Neutrophil (primary cell): Measurements from ENCODE around the gene ARID3B.
A peak's percentile ranks its signal among the peaks of the same experiment; 100 is the strongest.

ENCODE experiments used
- H3K27ac ChIP-seq: fragments of 200-600 bp; sonication (generic); 2 replicates; pipeline ENCODE4 v1.5.1; 2016; ENCODE audit warnings: mild to moderate bottlenecking, moderate library complexity
- H3K27me3 ChIP-seq: fragments of 200-600 bp; sonication (generic); 2 replicates; pipeline ENCODE4 v1.6.0; 2016; ENCODE audit warnings: mild to moderate bottlenecking
- H3K36me3 ChIP-seq: fragments of 200-600 bp; sonication (generic); 2 replicates; pipeline ENCODE4 v1.5.1; 2017
- H3K4me1 ChIP-seq, 2 experiments: fragments of 200-600 bp in 1 of 2; sonication (generic) in 1 of 2; 1 replicate in 1 of 2; 2 replicates in 1 of 2; pipeline versions ENCODE4 v1.5.1 to v1.6.1; 2013 to 2016; ENCODE audit warnings: low read depth in 1 of 2, low read length in 1 of 2, mild to moderate bottlenecking in 1 of 2, moderate library complexity in 1 of 2; ENCODE audit not compliant: control insufficient read depth in 1 of 2, insufficient read depth in 1 of 2
- H3K4me3 ChIP-seq, 2 experiments: fragments of 200-600 bp in 1 of 2; sonication (generic) in 1 of 2; 1 replicate in 1 of 2; 2 replicates in 1 of 2; pipeline ENCODE4 v1.5.1; 2013 to 2016; ENCODE audit warnings: low read depth in 1 of 2, low read length in 1 of 2, mild to moderate bottlenecking in 1 of 2, moderate library complexity in 1 of 2
- H3K9me3 ChIP-seq: fragments of 200-600 bp; sonication (generic); 2 replicates; pipeline ENCODE4 v1.5.1; 2016
- TF ChIP-seq, protein P1 (sequence below): fragments of 200-600 bp; sonication (generic); IDR thresholded peaks from 2 replicates; pipeline ENCODE4 v1.5.1; 2016; ENCODE audit warnings: antibody characterized with exemption

The ARID3B gene

DNA sequence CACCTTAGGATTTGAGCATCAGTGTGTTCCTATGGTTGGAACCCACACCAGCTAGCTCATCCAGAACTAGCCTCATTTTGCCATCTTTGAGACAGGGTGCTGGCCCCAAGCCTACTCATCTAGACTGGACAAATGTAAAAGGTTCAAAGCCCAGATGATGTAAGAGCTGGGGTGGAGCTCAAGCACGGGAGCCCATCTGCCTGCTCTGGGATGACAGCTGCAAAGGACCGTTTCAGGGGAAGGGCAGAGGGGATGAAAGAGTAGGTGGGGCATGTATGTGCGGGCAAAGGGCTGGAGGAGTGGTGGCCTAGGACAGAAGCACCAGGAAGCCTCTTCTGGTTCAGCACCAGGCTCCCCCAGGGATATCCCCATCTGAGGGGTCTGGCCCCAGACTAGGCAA lies 90.4 kb downstream of the ARID3B start:
- Histone ChIP-seq H3K27ac (peak overlapping the region; percentile 22), H3K9me3 (no peaks in the 10 kb centered on the region), H3K4me3 (no peak overlapping the region), H3K4me1 (peaks cover 13 to 14% of the 10 kb centered on the region in 2 experiments), H3K36me3 (peaks cover 99% of the 10 kb centered on the region), H3K27me3 (no peaks in the 10 kb centered on the region)
- TF ChIP-seq, protein P1, sequence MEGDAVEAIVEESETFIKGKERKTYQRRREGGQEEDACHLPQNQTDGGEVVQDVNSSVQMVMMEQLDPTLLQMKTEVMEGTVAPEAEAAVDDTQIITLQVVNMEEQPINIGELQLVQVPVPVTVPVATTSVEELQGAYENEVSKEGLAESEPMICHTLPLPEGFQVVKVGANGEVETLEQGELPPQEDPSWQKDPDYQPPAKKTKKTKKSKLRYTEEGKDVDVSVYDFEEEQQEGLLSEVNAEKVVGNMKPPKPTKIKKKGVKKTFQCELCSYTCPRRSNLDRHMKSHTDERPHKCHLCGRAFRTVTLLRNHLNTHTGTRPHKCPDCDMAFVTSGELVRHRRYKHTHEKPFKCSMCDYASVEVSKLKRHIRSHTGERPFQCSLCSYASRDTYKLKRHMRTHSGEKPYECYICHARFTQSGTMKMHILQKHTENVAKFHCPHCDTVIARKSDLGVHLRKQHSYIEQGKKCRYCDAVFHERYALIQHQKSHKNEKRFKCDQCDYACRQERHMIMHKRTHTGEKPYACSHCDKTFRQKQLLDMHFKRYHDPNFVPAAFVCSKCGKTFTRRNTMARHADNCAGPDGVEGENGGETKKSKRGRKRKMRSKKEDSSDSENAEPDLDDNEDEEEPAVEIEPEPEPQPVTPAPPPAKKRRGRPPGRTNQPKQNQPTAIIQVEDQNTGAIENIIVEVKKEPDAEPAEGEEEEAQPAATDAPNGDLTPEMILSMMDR: no peak

DNA sequence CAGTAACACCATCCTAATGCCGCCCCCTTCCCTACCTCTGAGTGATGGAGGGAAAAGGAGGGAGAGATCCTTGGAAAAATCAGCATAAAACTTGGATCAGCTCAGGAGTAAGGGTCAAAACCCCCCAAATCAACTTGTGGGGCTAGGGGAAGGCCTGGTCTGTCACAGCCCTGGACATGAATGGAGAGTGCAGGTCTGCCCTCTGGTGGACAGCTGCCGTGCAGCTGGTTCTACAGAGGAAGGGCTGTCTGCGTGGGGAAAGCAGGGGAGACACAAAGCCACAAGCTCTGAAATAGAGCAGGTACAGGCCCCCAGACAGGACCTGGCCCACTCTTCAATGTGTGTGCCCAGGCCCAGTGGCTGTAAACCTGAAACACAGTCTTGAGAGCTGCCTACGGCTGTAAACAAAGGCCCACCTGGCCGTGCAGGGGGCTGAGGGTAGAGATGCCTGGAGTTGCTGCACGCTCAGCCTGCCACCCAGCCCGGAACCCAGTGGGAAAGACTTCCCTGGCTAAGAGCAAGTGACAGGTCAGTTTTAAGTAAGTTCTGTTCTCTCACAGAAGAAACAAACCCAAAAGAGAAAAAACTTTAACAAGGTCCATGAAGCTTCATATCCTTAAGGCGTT lies 91.0 kb downstream of the ARID3B start:
- peaks cover 19 to 21% of the 10 kb centered on the region in 2 experiments for H3K4me1 ChIP-seq
- H3K27ac ChIP-seq: no peak overlapping the region
- H3K4me3 ChIP-seq: no peak overlapping the region
- no peaks in the 10 kb centered on the region for H3K27me3 ChIP-seq
- H3K36me3 ChIP-seq: peaks cover 99% of the 10 kb centered on the region
- no peaks in the 10 kb centered on the region for H3K9me3 ChIP-seq
- TF ChIP-seq, protein P1: peak; percentile 53

DNA sequence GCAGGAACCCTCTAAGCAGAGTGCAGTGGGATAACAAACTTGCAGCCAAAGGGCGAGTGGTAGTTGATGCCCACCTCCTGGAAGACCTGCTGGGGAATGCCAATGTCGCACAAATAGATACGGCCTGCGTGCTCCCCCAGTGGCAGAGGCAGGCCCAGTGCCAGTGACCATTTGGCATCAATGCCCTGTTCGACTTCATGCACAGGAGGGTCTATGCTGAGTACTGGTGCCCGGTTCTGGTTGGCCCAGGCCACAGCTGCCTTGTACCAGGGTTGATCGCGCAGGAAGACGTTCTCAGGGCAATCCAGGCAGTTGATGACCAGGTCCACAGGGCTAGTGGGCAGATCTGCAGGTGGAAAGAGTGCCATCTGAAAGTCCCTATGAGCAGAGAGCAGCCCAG lies 91.6 kb downstream of the ARID3B start:
- Histone ChIP-seq H3K4me3 (no peak overlapping the region), H3K36me3 (peaks cover 99% of the 10 kb centered on the region)
- TF ChIP-seq, protein P1: no peak

DNA sequence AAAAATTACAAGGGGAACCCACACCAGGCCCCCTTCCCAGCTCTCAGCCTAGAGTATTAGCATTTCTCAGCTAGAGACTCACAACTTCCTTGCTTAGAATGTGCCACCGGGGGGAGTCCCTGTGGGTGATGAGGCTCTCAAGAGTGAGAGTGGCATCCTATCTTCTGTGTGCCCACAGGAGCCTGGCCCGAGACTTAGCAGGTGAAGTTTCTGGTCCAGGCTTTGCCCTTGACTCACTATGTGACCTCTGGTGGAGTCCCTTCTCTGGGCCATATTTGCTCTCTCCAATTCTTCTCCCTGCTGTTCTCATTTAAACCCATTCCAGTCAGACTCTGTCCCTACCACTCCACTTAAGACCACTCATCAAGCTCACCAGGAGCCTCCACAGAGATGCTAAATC lies 92.8 kb downstream of the ARID3B start:
- Histone ChIP-seq H3K27ac (no peak overlapping the region), H3K9me3 (no peaks in the 10 kb centered on the region), H3K36me3 (peaks cover 89% of the 10 kb centered on the region), H3K27me3 (no peaks in the 10 kb centered on the region), H3K4me3 (no peak overlapping the region), H3K4me1 (peaks cover 31 to 34% of the 10 kb centered on the region in 2 experiments)
- TF ChIP-seq, protein P1: no peak

More for the DNA sequence above, 91.6 kb downstream of the ARID3B start:
- Histone ChIP-seq H3K27ac (no peak overlapping the region), H3K9me3 (no peaks in the 10 kb centered on the region), H3K4me1 (peaks cover 25% of the 10 kb centered on the region in 2 experiments), H3K27me3 (no peaks in the 10 kb centered on the region)

DNA sequence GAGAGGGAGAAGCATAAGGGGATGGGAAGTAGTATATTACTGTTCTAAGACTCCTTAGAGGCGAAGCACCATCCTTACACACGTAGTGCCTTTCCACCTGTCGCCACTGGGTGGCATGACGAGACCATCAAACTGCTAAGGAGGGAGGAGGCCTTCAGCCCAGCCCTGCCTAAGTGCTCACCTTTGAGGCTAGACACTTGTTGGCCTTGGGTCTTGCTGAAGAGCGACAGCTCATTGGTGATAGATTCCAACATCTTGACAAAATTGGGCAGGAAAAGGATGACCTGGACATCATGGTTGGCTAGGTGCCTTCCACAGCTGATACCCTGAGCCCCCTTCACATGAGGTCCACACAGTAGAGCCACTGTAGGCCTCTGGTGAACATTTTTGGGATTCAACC lies 94.2 kb downstream of the ARID3B start:
- no peaks in the 10 kb centered on the region for H3K9me3 ChIP-seq
- H3K4me3 ChIP-seq: no peak overlapping the region
- no peaks in the 10 kb centered on the region for H3K27me3 ChIP-seq
- peaks cover 75% of the 10 kb centered on the region for H3K36me3 ChIP-seq
- peak overlapping the region; percentile 65 for H3K27ac ChIP-seq
- TF ChIP-seq, protein P1: peak; percentile 83
- H3K4me1 ChIP-seq: peaks cover 46 to 49% of the 10 kb centered on the region in 2 experiments
